Endothelial cell of umbilical vein (primary cell): ENCODE results near the gene CDH19. TPM values are rescaled to one million over a fixed set of nuclear protein-coding genes. Genes with fewer than 3 reads are reported as not detected.
A peak's percentile ranks its signal among the peaks of the same experiment; 100 is the strongest.

Experiments
- BruUV-seq: library from RNA; stranded (reverse); fragments of 400-500 nt; replicated peaks from 2 replicates; lab custom pipeline; 2021; lab: Mats Ljungman, UMichigan
- CTCF ChIA-PET: fragments of 300-600, 350-600 bp; sonication (Branson Sonifier 250); formaldehyde crosslinking; loops from one replicate; lab custom pipeline; 2021; ENCODE audit warnings: antibody characterized with exemption, inconsistent platforms; lab: Charles Lee
- POLR2A ChIA-PET: fragments of 300-600, 350-600 bp; sonication (Branson Sonifier 250); formaldehyde crosslinking; loops from one replicate; lab custom pipeline; 2021; ENCODE audit warnings: antibody characterized with exemption, inconsistent platforms; lab: Charles Lee
- DNase-seq: peaks from one replicate; pipeline ENCODE4 v3.0.0-alpha.2; 2011; ENCODE audit warnings: low read depth, low spot score
- FAIRE-seq: peaks from 2 replicates; lab custom pipeline; 2011; peaks lifted over from hg19 to GRCh38; lab: Jason Lieb, UNC
- H2AFZ ChIP-seq: 2 replicates; pipeline ENCODE4 v1.6.0; 2012; ENCODE audit warnings: low read depth, low read length, control low read depth, inconsistent platforms
- H3K27ac ChIP-seq: 2 replicates; pipeline ENCODE4 v1.5.1; 2011; ENCODE audit warnings: low read depth, mild to moderate bottlenecking, control low read depth, low read length, moderate library complexity; ENCODE audit not compliant: insufficient read depth
- H3K27me3 ChIP-seq, 2 experiments: 2 replicates each; pipeline versions ENCODE4 v1.6.0 to v1.6.1; 2011; ENCODE audit warnings: low read length in 2 of 2, mixed read lengths in 1 of 2; ENCODE audit not compliant: control insufficient read depth in 2 of 2, insufficient read depth in 2 of 2
- H3K36me3 ChIP-seq, 2 experiments: 2 replicates in 1 of 2; 3 replicates in 1 of 2; pipeline ENCODE4 v1.5.1; 2011; ENCODE audit warnings: low read length in 2 of 2, mild to moderate bottlenecking in 1 of 2, moderate library complexity in 1 of 2; ENCODE audit not compliant: control insufficient read depth in 2 of 2, insufficient read depth in 2 of 2; ENCODE audit errors: extremely low read depth in 1 of 2
- H3K4me1 ChIP-seq: 3 replicates; pipeline ENCODE4 v1.5.1; 2011; ENCODE audit warnings: mild to moderate bottlenecking, low read length; ENCODE audit not compliant: control insufficient read depth, insufficient read depth; ENCODE audit errors: extremely low read depth
- H3K4me2 ChIP-seq: 2 replicates; pipeline ENCODE4 v1.6.1; 2011; ENCODE audit warnings: low read length, control low read depth, mixed read lengths; ENCODE audit not compliant: insufficient read depth
- H3K4me3 ChIP-seq, 3 experiments: fragments of 200-600 bp in 1 of 3; sonication (generic), shearing (Covaris generic) in 1 of 3; replicated peaks in 1 of 3; 2 replicates each; pipeline ENCODE4 v1.5.1; 2011 to 2016; ENCODE audit warnings: control low read depth in 3 of 3, low read length in 3 of 3, mild to moderate bottlenecking in 2 of 3, inconsistent platforms in 1 of 3, low read depth in 1 of 3, moderate library complexity in 1 of 3; ENCODE audit not compliant: insufficient read depth in 1 of 3
- H3K79me2 ChIP-seq: 2 replicates; pipeline ENCODE4 v1.6.0; 2012; ENCODE audit warnings: low read length, inconsistent platforms; ENCODE audit not compliant: control insufficient read depth, insufficient read depth
- H3K9ac ChIP-seq: replicated peaks from 2 replicates; pipeline ENCODE3; 2011; ENCODE audit warnings: low read length, control low read depth; ENCODE audit not compliant: insufficient read depth; ENCODE audit errors: extremely low read depth
- H3K9me1 ChIP-seq: replicated peaks from 3 replicates; pipeline ENCODE4 v1.6.0; 2011; ENCODE audit warnings: mild to moderate bottlenecking, low read length; ENCODE audit not compliant: control insufficient read depth, insufficient read depth; ENCODE audit errors: extremely low read depth
- H3K9me3 ChIP-seq: replicated peaks from 2 replicates; pipeline ENCODE4 v1.5.1; 2012; ENCODE audit warnings: low read length, inconsistent platforms; ENCODE audit not compliant: control insufficient read depth, insufficient read depth
- H4K20me1 ChIP-seq: replicated peaks from 2 replicates; pipeline ENCODE3; 2011; ENCODE audit warnings: mild to moderate bottlenecking, low read length; ENCODE audit not compliant: control insufficient read depth, insufficient read depth; ENCODE audit errors: extremely low read depth
- CTCF ChIP-seq, 2 donors: IDR thresholded peaks; 1 replicate in 1 of 2; 2 replicates in 1 of 2; pipeline ENCODE4 v1.5.1; 2011; ENCODE audit warnings: low read length in 2 of 2, mild to moderate bottlenecking in 2 of 2, moderate library complexity in 2 of 2, control low read depth in 1 of 2, inconsistent platforms in 1 of 2, low read depth in 1 of 2; ENCODE audit not compliant: insufficient read depth in 1 of 2; ENCODE audit errors: extremely low read depth in 1 of 2
- EZH2 ChIP-seq: IDR thresholded peaks from 2 replicates; pipeline ENCODE4 v1.6.1; 2012; ENCODE audit warnings: borderline replicate concordance, low read depth, mild to moderate bottlenecking, moderate library complexity, low read length, inconsistent platforms; ENCODE audit not compliant: severe bottlenecking
- GATA2 ChIP-seq: IDR thresholded peaks from 2 replicates; pipeline ENCODE4 v1.7.0; 2011; ENCODE audit warnings: low read depth, mild to moderate bottlenecking, moderate library complexity, mixed read lengths, low read length; ENCODE audit not compliant: insufficient read length, insufficient read depth
- JUN ChIP-seq: IDR thresholded peaks from 2 replicates; pipeline ENCODE4 v1.6.1; 2011; ENCODE audit warnings: borderline replicate concordance, low read depth; ENCODE audit not compliant: insufficient read length, insufficient read depth
- MYC ChIP-seq: IDR thresholded peaks from one replicate; pipeline ENCODE4 v1.6.1; 2011; ENCODE audit warnings: mild to moderate bottlenecking, low read depth, low read length
- POLR2A ChIP-seq: IDR thresholded peaks from 2 replicates; pipeline ENCODE4 v1.6.1; 2012; ENCODE audit warnings: low read depth, mild to moderate bottlenecking, control low read depth, low read length
- dilution Hi-C: fragments of 300-500 bp; cut with MboI; formaldehyde crosslinking; loops from one replicate; pipeline ENCODE4 v1.15.0; 2019; ENCODE audit warnings: low sequenced_read_pairs; ENCODE audit not compliant: extremely low pct_ligation_motif_present
- intact Hi-C: fragments of 100-400 bp; cut with micrococcal nuclease; formaldehyde crosslinking; loops from one replicate; pipeline ENCODE4 v1.10.0; 2022
- polyA plus RNA-seq, 4 experiments: library from polyadenylated mRNA; depleted of rRNA in 3 of 4; stranded (reverse) in 3 of 4; unstranded in 1 of 4; fragments of >200 nt; gene quantifications; 2 replicates each; pipeline versions ENCODE4 v1.2.1 to v1.2.3, GENCODE V29; 2011 to 2012; ENCODE audit warnings: missing spikeins in 1 of 4
- total RNA-seq: library from RNA; stranded (reverse); gene quantifications from 2 replicates; pipeline ENCODE4 v1.2.3, GENCODE V29; 2021

The CDH19 gene
- total and polyA plus RNA-seq, 2 donors (not counting 3 experiments of a cell fraction or from before 2014, with no cell fraction given): not detected

- Histone ChIP-seq H3K4me3 (no peak overlapping the region), H3K4me2 (peak overlapping the region; percentile 76), H3K9me3 (no peaks in the 10 kb centered on the region), H3K79me2 (no peaks in the 10 kb centered on the region), H3K9ac (no peak overlapping the region), H3K27ac (peak overlapping the region; percentile 48), H3K9me1 (no peaks in the 10 kb centered on the region), H3K36me3 (no peaks in the 10 kb centered on the region), H2AFZ (no peak overlapping the region), H3K4me1 (peaks cover 23% of the 10 kb centered on the region), H3K27me3 (no peaks in the 10 kb centered on the region), H4K20me1 (no peaks in the 10 kb centered on the region)
- ChIA-PET CTCF (interaction anchor here (1.0 to 2.1 kb wide), 3 partner anchors 15 to 28 kb away, joined by 4 to 6 read pairs (median 5); no protein-coding TSS in a partner anchor), POLR2A (no interaction called here)
- BruUV-seq: no TSS peak
- DNase-seq (no peak), FAIRE-seq (no peak)
- TF ChIP-seq MYC: no peak
- TF ChIP-seq EZH2: no peak
- TF ChIP-seq POLR2A: no peak
- no peak for TF ChIP-seq CTCF (IDR thresholded peaks at IDR 0.05; ENCODE audit: extremely low read depth in 1 of 2, insufficient read depth in 1 of 2, low read depth in 1 of 2, low read length in 2 of 2)
- TF ChIP-seq JUN: no peak
- TF ChIP-seq GATA2: no peak
- dilution Hi-C loops: no loop called here
- intact Hi-C loops: no loop called here
Observed at GRCh38 chr18:66511289-66511688, 92.6 kb downstream of the CDH19 start.
